GM12892 (cell line): ENCODE results near the gene LAMA4.

Experiments
- POLR2A ChIP-seq: IDR thresholded peaks from 2 replicates; pipeline ENCODE4 v1.6.1; 2011; ENCODE audit warnings: low read depth, low read length, control low read depth
- POLR2AphosphoS5 ChIP-seq: IDR thresholded peaks from 2 replicates; pipeline ENCODE4 v1.6.1; 2011; ENCODE audit warnings: low read depth, low read length, control low read depth

GRCh38 chr6:112065426-112065986 is 188.9 kb downstream of the LAMA4 start:
- no peak for TF ChIP-seq POLR2AphosphoS5
- TF ChIP-seq POLR2A, result no peak
